H9 (cell line): Measurements from ENCODE around the gene BRI3. TPM values are rescaled to one million over a fixed set of nuclear protein-coding genes. Genes with fewer than 3 reads are reported as not detected.
A peak's percentile ranks its signal among the peaks of the same experiment; 100 is the strongest.

Experiments used
- DNase-seq: peaks from one replicate; pipeline ENCODE4 v3.0.0-alpha.2; 2017
- H2AFZ ChIP-seq: one replicate; pipeline ENCODE4 v1.6.1; 2013; ENCODE audit warnings: mild to moderate bottlenecking, low read length, control low read depth, moderate library complexity
- H2AK5ac ChIP-seq: 2 replicates; pipeline ENCODE4 v1.6.1; 2013; ENCODE audit warnings: low read length, control low read depth, mixed read lengths; ENCODE audit not compliant: insufficient read length
- H2BK120ac ChIP-seq: one replicate; pipeline ENCODE4 v1.6.1; 2013; ENCODE audit warnings: low read depth, mild to moderate bottlenecking, low read length, control low read depth, inconsistent platforms; ENCODE audit not compliant: poor library complexity, severe bottlenecking
- H2BK12ac ChIP-seq: 2 replicates; pipeline ENCODE4 v1.6.1; 2013; ENCODE audit warnings: low read length, control low read depth, mixed read lengths, low read depth; ENCODE audit not compliant: insufficient read length
- H2BK15ac ChIP-seq: 2 replicates; pipeline ENCODE4 v1.6.1; 2013; ENCODE audit warnings: low read depth, low read length, control low read depth
- H2BK20ac ChIP-seq: one replicate; pipeline ENCODE4 v1.6.1; 2013; ENCODE audit warnings: low read depth, mild to moderate bottlenecking, low read length, control low read depth, inconsistent platforms; ENCODE audit not compliant: poor library complexity, severe bottlenecking
- H2BK5ac ChIP-seq: 2 replicates; pipeline ENCODE4 v1.6.1; 2013; ENCODE audit warnings: low read length, control low read depth, mixed read lengths; ENCODE audit not compliant: insufficient read length
- H3K14ac ChIP-seq: 2 replicates; pipeline ENCODE4 v1.6.1; 2013; ENCODE audit warnings: low read length, control low read depth; ENCODE audit not compliant: insufficient read depth
- H3K18ac ChIP-seq: 2 replicates; pipeline ENCODE4 v1.6.1; 2013; ENCODE audit warnings: low read depth, mild to moderate bottlenecking, mixed read lengths, low read length, control low read depth; ENCODE audit not compliant: insufficient read length
- H3K23ac ChIP-seq: 2 replicates; pipeline ENCODE4 v1.6.1; 2013; ENCODE audit warnings: low read length, control low read depth, mixed read lengths, low read depth; ENCODE audit not compliant: insufficient read length
- H3K23me2 ChIP-seq: 2 replicates; pipeline ENCODE4 v1.6.1; 2013; ENCODE audit warnings: low read depth, mild to moderate bottlenecking, mixed read lengths, low read length, control low read depth; ENCODE audit not compliant: insufficient read length, poor library complexity, severe bottlenecking
- H3K27ac ChIP-seq: 2 replicates; pipeline ENCODE4 v1.5.1; 2013; ENCODE audit warnings: low read length, control low read depth, mixed read lengths, low read depth; ENCODE audit not compliant: insufficient read length
- H3K27me3 ChIP-seq: 2 replicates; pipeline ENCODE4 v1.6.1; 2013; ENCODE audit warnings: low read length, control low read depth, inconsistent platforms; ENCODE audit not compliant: insufficient read depth
- H3K4ac ChIP-seq: 2 replicates; pipeline ENCODE4 v1.6.1; 2013; ENCODE audit warnings: low read depth, mild to moderate bottlenecking, control low read depth, inconsistent platforms, low read length, moderate library complexity
- H3K4me1 ChIP-seq: 2 replicates; pipeline ENCODE4 v1.6.1; 2013; ENCODE audit warnings: low read length, control low read depth, inconsistent platforms; ENCODE audit not compliant: insufficient read depth
- H3K4me2 ChIP-seq: 2 replicates; pipeline ENCODE4 v1.6.1; 2013; ENCODE audit warnings: low read length, control low read depth, mixed read lengths; ENCODE audit not compliant: insufficient read length, insufficient read depth
- H3K56ac ChIP-seq: 2 replicates; pipeline ENCODE4 v1.6.1; 2013; ENCODE audit warnings: low read depth, mild to moderate bottlenecking, mixed read lengths, low read length, control low read depth; ENCODE audit not compliant: insufficient read length
- H3K79me1 ChIP-seq: 2 replicates; pipeline ENCODE4 v1.6.1; 2013; ENCODE audit warnings: low read depth, mild to moderate bottlenecking, moderate library complexity, low read length, control low read depth, inconsistent platforms; ENCODE audit not compliant: insufficient read depth, poor library complexity, severe bottlenecking
- H3K79me2 ChIP-seq: 2 replicates; pipeline ENCODE4 v1.6.1; 2013; ENCODE audit warnings: low read length, control low read depth, inconsistent platforms; ENCODE audit not compliant: insufficient read depth
- H3K9ac ChIP-seq: 2 replicates; pipeline ENCODE4 v1.6.1; 2013; ENCODE audit warnings: low read length, control low read depth, mixed read lengths; ENCODE audit not compliant: insufficient read length; ENCODE audit errors: extremely low read depth
- H3K9me3 ChIP-seq: one replicate; pipeline ENCODE4 v1.6.1; 2013; ENCODE audit warnings: low read depth, low read length, inconsistent platforms; ENCODE audit not compliant: control insufficient read depth
- H3T11ph ChIP-seq: one replicate; pipeline ENCODE4 v1.6.1; 2013; ENCODE audit warnings: mild to moderate bottlenecking, low read length, control low read depth, inconsistent platforms
- H4K20me1 ChIP-seq: one replicate; pipeline ENCODE4 v1.6.1; 2013; ENCODE audit not compliant: control insufficient read depth, insufficient read length, insufficient read depth
- H4K5ac ChIP-seq: 2 replicates; pipeline ENCODE4 v1.6.1; 2013; ENCODE audit warnings: low read depth, mild to moderate bottlenecking, mixed read lengths, low read length, control low read depth; ENCODE audit not compliant: insufficient read length
- H4K8ac ChIP-seq: replicated peaks from 2 replicates; pipeline ENCODE4 v1.6.1; 2013; ENCODE audit warnings: low read length, control low read depth, mixed read lengths, low read depth; ENCODE audit not compliant: insufficient read length
- H4K91ac ChIP-seq: 2 replicates; pipeline ENCODE4 v1.6.1; 2013; ENCODE audit warnings: low read depth, mild to moderate bottlenecking, moderate library complexity, mixed read lengths, low read length, control low read depth; ENCODE audit not compliant: insufficient read length
- H3K27ac Mint-ChIP-seq, 3 experiments: 2 replicates in 2 of 3; 3 replicates in 1 of 3; pipeline ENCODE4 v1.8.0; 2020 to 2021; ENCODE audit warnings: mixed read lengths in 3 of 3, mild to moderate bottlenecking in 1 of 3, moderate library complexity in 1 of 3
- H3K27me3 Mint-ChIP-seq: 2 replicates; pipeline ENCODE4 v1.8.0; 2021; ENCODE audit warnings: low read depth, mild to moderate bottlenecking, moderate library complexity, mixed read lengths
- H3K36me3 Mint-ChIP-seq, 3 experiments: 2 replicates in 2 of 3; 3 replicates in 1 of 3; pipeline ENCODE4 v1.8.0; 2020 to 2021; ENCODE audit warnings: low read depth in 3 of 3, mixed read lengths in 3 of 3; ENCODE audit not compliant: insufficient read depth in 1 of 3
- H3K4me1 Mint-ChIP-seq, 2 experiments: 2 replicates each; pipeline ENCODE4 v1.8.0; 2020; ENCODE audit warnings: mixed read lengths in 2 of 2
- H3K4me3 Mint-ChIP-seq, 2 experiments: 2 replicates in 1 of 2; 3 replicates in 1 of 2; pipeline ENCODE4 v1.8.0; 2020 to 2021; ENCODE audit warnings: mild to moderate bottlenecking in 2 of 2, mixed read lengths in 2 of 2, moderate library complexity in 1 of 2
- H3K9me3 Mint-ChIP-seq, 2 experiments: 2 replicates in 1 of 2; 3 replicates in 1 of 2; pipeline ENCODE4 v1.8.0; 2020; ENCODE audit warnings: mild to moderate bottlenecking in 2 of 2, mixed read lengths in 2 of 2, moderate library complexity in 1 of 2
- WGBS: extraction: QIAGEN DNeasy Blood & Tissue Kit; methylation state at CpG from one replicate; pipeline ENCODE4 v1.1.7; 2013; ENCODE audit warnings: missing lambda C conversion rate, low lambda C conversion rate, mixed read lengths; ENCODE audit not compliant: insufficient read length; ENCODE audit errors: extremely low coverage; 5-methylcytosine and 5-hydroxymethylcytosine counted together
- total RNA-seq: library from RNA; stranded (reverse); gene quantifications from 2 replicates; pipeline ENCODE4 v1.2.1, GENCODE V29; 2021
- TF ChIP-seq, protein P1 (sequence below): fragments of 200-600 bp; sonication (generic); conservative IDR thresholded peaks from 3 replicates; pipeline ENCODE4 v1.8.0; 2021; ENCODE audit warnings: antibody characterized with exemption, mild to moderate bottlenecking

BRI3 gene
- total RNA-seq, 1 experiment from 2014 or later: 102 TPM

DNA sequence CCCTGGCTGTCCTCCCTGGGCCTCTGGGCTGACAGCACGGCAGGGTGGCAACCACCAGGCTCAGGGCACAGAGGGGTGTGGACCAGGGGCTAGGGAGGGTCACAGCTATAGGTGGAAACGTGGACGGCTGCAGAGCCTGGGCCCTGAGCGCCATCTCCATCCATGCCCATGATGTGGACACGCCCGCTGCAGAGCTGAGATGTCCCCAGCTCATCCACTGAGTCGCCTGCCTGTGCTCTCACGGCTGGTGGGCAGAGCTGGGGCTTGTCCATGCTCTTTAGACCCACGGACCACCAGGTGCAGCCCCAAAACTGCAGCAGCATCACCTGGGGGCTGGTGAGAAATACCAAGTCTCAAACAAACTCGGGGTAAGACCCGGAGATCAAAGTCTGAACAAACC is 45.6 kb upstream of the BRI3 start:
- H3K27me3 ChIP-seq: no peaks in the 10 kb centered on the region
- no peak overlapping the region for H4K8ac ChIP-seq
- H3K27ac ChIP-seq: no peak overlapping the region
- no peaks in the 10 kb centered on the region for H4K20me1 ChIP-seq
- H3K4me2 ChIP-seq: no peak overlapping the region
- H3K79me1 ChIP-seq: no peaks in the 10 kb centered on the region
- H2AK5ac ChIP-seq: no peak overlapping the region
- H2BK15ac ChIP-seq: no peak overlapping the region
- Mint-ChIP-seq H3K27me3 (no peaks in the 10 kb centered on the region), H3K36me3 (peaks cover 0 to 3% (median 2%) of the 10 kb centered on the region in 3 experiments; a peak in 1 of 7 replicates), H3K4me3 (no peak overlapping the region), H3K27ac (peak overlapping the region in 1 of 3 experiments; percentile 72; a peak in 1 of 7 replicates), H3K4me1 (no peaks in the 10 kb centered on the region), H3K9me3 (no peaks in the 10 kb centered on the region)
- H3K4ac ChIP-seq: no peak overlapping the region
- H3K23me2 ChIP-seq: peaks cover 2% of the 10 kb centered on the region
- no peak overlapping the region for H2BK5ac ChIP-seq
- no peak overlapping the region for H4K91ac ChIP-seq
- no peak overlapping the region for H3T11ph ChIP-seq
- H2BK12ac ChIP-seq: no peak overlapping the region
- H3K56ac ChIP-seq: no peak overlapping the region
- no peak overlapping the region for H3K18ac ChIP-seq
- TF ChIP-seq, protein P1, sequence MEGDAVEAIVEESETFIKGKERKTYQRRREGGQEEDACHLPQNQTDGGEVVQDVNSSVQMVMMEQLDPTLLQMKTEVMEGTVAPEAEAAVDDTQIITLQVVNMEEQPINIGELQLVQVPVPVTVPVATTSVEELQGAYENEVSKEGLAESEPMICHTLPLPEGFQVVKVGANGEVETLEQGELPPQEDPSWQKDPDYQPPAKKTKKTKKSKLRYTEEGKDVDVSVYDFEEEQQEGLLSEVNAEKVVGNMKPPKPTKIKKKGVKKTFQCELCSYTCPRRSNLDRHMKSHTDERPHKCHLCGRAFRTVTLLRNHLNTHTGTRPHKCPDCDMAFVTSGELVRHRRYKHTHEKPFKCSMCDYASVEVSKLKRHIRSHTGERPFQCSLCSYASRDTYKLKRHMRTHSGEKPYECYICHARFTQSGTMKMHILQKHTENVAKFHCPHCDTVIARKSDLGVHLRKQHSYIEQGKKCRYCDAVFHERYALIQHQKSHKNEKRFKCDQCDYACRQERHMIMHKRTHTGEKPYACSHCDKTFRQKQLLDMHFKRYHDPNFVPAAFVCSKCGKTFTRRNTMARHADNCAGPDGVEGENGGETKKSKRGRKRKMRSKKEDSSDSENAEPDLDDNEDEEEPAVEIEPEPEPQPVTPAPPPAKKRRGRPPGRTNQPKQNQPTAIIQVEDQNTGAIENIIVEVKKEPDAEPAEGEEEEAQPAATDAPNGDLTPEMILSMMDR: no peak
- no peak overlapping the region for H3K23ac ChIP-seq
- no peak for DNase-seq
- no peak overlapping the region for H2BK120ac ChIP-seq
- no peak overlapping the region; the same call in 1 of the 2 replicates for H3K14ac ChIP-seq
- H3K79me2 ChIP-seq: no peaks in the 10 kb centered on the region
- H2BK20ac ChIP-seq: no peak overlapping the region
- no peak overlapping the region for H2AFZ ChIP-seq
- WGBS: no CpG with 5 or more reads among the region's 11 CpGs
- H3K4me1 ChIP-seq: no peaks in the 10 kb centered on the region
- H4K5ac ChIP-seq: no peak overlapping the region
- no peak overlapping the region for H3K9ac ChIP-seq
- H3K9me3 ChIP-seq: no peaks in the 10 kb centered on the region
